OCI-LY1 (cell line): Measurements from ENCODE around the gene C4orf51.

Experiments used
- EZH2 ChIP-seq: fragments of 200-600 bp; sonication (generic), shearing (Covaris generic); IDR thresholded peaks from 2 replicates; pipeline ENCODE4 v1.8.0; 2017; ENCODE audit warnings: borderline replicate concordance, mixed run types, mild to moderate bottlenecking, antibody characterized with exemption, low read length, moderate library complexity, mixed read lengths
- TF ChIP-seq, protein P1 (sequence below): fragments of 200-600 bp; sonication (generic), shearing (Covaris generic); IDR thresholded peaks from 2 replicates; pipeline ENCODE4 v1.5.1; 2017; ENCODE audit warnings: mild to moderate bottlenecking, antibody characterized with exemption, low read length, moderate library complexity, mixed read lengths

DNA sequence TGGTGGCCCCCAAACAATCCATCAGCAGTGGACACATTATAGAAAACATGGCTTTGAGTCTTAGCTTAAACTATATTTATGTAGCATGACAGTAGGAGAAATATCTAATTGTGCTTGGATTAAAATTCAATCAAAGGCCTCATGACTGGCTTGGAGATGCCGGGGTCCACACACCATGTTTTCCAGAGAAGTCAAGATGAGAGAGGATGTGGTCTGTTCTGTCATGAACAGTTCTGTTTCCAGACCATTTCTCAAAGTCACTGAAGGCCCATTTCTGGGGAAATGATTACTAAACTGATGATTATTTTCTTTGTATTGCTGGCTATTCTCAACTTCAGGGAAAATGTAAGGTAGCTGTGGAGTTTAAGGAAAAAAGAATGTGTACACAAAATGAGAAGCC lies 76.3 kb downstream of the C4orf51 start:
- TF ChIP-seq, protein P1, sequence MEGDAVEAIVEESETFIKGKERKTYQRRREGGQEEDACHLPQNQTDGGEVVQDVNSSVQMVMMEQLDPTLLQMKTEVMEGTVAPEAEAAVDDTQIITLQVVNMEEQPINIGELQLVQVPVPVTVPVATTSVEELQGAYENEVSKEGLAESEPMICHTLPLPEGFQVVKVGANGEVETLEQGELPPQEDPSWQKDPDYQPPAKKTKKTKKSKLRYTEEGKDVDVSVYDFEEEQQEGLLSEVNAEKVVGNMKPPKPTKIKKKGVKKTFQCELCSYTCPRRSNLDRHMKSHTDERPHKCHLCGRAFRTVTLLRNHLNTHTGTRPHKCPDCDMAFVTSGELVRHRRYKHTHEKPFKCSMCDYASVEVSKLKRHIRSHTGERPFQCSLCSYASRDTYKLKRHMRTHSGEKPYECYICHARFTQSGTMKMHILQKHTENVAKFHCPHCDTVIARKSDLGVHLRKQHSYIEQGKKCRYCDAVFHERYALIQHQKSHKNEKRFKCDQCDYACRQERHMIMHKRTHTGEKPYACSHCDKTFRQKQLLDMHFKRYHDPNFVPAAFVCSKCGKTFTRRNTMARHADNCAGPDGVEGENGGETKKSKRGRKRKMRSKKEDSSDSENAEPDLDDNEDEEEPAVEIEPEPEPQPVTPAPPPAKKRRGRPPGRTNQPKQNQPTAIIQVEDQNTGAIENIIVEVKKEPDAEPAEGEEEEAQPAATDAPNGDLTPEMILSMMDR = no peak
- no peak for TF ChIP-seq EZH2
